Omental fat pad (tissue), 4 donors: ENCODE data around the gene ATMIN. TPM values are rescaled to one million over a fixed set of nuclear protein-coding genes. Genes with fewer than 3 reads are reported as not detected.

Experiments used
- ATAC-seq: fragments of 150-250 bp; one replicate; pipeline ENCODE4 v1.9.1; 2016; ENCODE audit warnings: mild to moderate bottlenecking, moderate library complexity; ENCODE audit not compliant: low FRiP score
- DNase-seq: peaks from one replicate; pipeline ENCODE4 v3.0.0-alpha.2; 2019; ENCODE audit warnings: low spot score
- total RNA-seq, 4 donors: library from RNA; depleted of rRNA; stranded (reverse); fragments of >200 nt; gene quantifications; one replicate each; pipeline ENCODE4 v1.1.0, GENCODE V29; 2016
- TF ChIP-seq, protein P1 (sequence below), 3 donors: fragments of 450-650 bp; IDR thresholded peaks; one replicate each; pipeline ENCODE4 v1.5.1; 2016 to 2017; ENCODE audit warnings: antibody characterized with exemption in 3 of 3, mild to moderate bottlenecking in 3 of 3, moderate library complexity in 2 of 3

The ATMIN gene
- total RNA-seq, 4 donors from 2014 or later, result 34.5 to 45.6 (median 37.5) TPM

DNA sequence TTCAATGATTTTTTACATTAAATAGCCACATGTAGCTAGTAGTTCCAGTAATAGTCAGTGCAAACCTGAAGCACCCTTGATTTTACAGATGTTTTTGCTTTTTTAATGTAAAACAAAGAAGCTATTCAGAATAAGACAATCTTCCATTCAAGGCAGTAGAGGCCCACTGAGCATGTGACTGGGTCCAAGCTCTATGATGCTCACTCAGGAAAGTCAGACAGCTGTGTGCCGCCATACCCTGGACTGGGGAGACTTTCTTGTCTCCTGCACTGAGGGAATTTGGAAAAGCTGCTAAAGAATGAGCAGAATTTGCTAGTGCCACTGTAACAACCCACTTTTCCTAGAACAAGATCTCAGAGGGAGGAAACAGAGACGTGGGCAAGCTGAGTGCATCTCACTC, 17.1 kb upstream of the ATMIN start:
- TF ChIP-seq, protein P1, sequence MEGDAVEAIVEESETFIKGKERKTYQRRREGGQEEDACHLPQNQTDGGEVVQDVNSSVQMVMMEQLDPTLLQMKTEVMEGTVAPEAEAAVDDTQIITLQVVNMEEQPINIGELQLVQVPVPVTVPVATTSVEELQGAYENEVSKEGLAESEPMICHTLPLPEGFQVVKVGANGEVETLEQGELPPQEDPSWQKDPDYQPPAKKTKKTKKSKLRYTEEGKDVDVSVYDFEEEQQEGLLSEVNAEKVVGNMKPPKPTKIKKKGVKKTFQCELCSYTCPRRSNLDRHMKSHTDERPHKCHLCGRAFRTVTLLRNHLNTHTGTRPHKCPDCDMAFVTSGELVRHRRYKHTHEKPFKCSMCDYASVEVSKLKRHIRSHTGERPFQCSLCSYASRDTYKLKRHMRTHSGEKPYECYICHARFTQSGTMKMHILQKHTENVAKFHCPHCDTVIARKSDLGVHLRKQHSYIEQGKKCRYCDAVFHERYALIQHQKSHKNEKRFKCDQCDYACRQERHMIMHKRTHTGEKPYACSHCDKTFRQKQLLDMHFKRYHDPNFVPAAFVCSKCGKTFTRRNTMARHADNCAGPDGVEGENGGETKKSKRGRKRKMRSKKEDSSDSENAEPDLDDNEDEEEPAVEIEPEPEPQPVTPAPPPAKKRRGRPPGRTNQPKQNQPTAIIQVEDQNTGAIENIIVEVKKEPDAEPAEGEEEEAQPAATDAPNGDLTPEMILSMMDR (IDR thresholded peaks at IDR 0.05), result no peak
- no peak for DNase-seq
- no peak for ATAC-seq

DNA sequence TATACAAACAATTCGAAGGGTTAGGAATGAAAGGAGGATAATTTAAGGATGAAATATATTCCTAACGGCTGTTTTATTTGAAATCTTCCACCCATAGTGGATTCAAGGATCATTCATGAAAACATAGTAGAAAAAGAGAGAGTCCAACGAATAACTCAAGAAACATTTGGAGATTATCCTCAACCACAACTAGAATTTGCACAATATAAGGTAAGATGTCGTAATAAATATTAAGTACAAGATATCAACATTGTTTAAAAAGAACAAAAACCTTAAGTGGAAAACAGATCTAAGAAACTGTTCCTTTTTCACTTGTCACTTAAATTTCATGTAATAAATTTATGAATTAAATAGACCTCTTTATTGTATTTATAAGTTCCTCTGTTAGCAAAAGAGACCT, 9.2 kb upstream of the ATMIN start:
- DNase-seq, result no peak
- no peak for ATAC-seq
- TF ChIP-seq, protein P1 (IDR thresholded peaks at IDR 0.05), result no peak

DNA sequence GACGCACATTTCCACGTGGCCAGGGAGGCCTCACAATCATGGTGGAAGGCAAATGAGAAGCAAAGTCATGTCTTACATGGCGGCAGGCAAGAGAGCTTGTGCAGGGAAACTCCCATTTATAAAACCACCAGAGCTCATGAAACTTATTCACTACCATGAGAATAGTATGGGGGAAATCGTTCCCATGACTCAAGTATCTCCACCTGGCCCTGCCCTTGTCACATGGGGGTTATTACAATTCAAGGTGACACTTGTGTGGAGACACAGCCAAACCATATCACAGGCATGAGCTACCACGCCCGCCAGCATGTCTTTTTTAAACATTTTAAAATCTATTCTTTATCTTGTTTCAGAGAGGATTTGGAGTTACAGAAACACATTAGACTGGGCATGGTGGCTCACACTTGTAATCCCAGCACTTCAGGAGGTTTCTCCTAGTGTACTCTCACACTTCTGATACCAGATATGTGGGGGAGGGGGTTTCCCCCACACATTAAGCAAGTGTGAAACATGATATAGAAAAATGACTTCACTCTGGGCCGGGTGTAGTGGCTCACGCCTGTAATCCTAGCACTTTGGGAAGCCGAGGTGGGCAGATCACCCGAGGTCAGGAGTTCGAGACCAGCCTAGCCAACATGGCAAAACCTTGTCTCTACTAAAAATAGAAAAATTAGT, 5.6 kb upstream of the ATMIN start:
- DNase-seq, result no peak
- TF ChIP-seq, protein P1 (IDR thresholded peaks at IDR 0.05), result no peak
- no peak for ATAC-seq

DNA sequence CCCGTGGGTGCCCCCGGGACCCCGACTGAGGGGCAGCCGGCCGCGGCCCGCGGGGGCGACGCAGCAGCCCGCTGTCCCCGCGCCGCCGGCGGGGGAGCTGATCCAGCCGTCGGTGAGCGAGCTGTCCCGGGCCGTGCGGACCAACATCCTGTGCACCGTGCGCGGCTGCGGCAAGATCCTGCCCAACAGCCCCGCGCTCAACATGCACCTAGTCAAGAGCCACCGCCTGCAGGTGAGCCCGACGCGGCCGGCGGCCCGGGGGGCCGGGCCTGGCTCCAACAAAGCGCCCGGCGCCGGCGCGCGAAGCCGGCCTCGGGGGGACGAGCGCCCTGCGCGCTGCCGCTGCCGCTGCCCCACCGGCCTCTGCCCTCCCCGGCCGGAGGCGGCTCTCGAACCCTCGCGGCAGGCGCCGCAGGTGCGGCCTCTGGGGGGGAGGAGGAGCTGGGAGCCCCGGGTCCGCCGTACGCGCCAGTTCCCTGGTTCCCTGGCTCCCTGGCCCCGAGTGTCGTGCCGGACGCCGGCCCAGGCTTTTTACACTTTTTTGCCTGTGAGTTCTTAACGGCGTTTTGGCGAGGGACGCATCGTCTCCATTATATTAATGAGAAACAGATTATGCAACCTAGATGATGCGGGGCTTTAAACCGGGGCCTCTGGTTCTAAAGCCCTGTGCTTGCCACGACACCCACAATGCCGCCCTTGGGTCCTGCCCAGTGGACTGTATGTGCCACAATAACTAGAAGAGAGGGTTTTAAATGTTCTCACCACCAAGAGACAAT, 521 bp downstream of the ATMIN start:
- DNase-seq (no peak), ATAC-seq (peak; percentile 73)
- TF ChIP-seq, protein P1 (IDR thresholded peaks at IDR 0.05), result no peak

DNA sequence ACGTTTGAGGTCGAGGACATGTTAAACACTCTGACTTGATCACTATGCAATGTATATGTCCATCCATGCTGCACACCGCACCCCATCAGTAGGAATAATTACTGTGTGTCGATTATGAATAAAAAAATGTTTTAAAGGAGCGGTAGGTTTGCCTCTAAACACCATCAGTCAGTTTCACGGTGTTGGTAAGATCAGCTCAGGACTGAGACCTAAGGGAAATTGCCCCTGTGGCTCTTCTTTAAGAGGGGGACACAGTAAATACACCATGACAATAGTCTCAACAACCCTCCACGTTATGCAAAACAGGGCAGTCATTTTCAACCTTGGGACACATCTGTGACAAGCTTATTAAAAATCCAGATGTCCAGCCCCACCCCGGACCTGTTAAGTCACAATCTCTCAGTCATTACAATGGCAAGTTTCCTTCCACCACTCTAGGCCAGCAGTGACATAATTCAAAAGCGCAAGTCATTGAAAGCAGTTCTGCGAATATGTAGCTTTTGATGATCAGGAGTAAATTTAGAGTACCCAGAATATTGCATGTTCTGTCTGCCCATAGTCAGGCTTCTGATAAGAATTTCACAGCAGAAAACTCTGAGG, 1.2 kb downstream of the ATMIN start:
- no peak for DNase-seq
- ATAC-seq, result no peak
- TF ChIP-seq, protein P1 (IDR thresholded peaks at IDR 0.05), result no peak

DNA sequence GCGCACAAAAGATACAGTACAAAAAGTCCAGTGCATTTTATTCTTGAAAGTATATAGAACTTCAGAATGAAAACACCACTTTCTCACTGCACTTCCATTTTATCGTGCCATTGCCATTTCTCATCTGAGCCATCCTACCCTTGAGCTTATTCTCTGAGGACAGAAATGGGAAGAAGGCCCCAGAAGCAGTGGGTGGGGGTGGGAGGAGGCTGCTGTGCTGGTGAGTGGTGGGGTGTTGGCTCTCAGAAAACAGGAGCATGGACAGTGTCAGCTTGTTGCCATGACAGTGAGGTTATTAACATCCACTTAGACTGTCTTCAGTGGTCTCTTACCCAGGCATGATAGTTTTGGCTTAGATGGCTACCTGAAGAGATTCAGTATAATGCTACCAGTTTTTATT, 4.5 kb downstream of the ATMIN start:
- DNase-seq (no peak), ATAC-seq (no peak)
- TF ChIP-seq, protein P1 (IDR thresholded peaks at IDR 0.05), result no peak
